ENCODE measurements around the gene ESYT2. TPM values are rescaled to one million over a fixed set of nuclear protein-coding genes. Genes with fewer than 3 reads are reported as not detected.

The ESYT2 gene
- total RNA-seq, 4 donors from 2014 or later = 91.6 to 159 (median 100) TPM

- Histone ChIP-seq H3K27ac (no peak overlapping the region), H3K4me3 (no peak overlapping the region), H3K9me3 (no peaks in the 10 kb centered on the region), H3K27me3 (no peaks in the 10 kb centered on the region), H3K36me3 (no peaks in the 10 kb centered on the region), H3K4me1 (no peaks in the 10 kb centered on the region)
- intact Hi-C loops (cut with DNase I; ENCODE audit: low total_unique reads) = no loop called here
- no peak for TF ChIP-seq POLR2A (IDR thresholded peaks at IDR 0.05)
- TF ChIP-seq, protein P1, sequence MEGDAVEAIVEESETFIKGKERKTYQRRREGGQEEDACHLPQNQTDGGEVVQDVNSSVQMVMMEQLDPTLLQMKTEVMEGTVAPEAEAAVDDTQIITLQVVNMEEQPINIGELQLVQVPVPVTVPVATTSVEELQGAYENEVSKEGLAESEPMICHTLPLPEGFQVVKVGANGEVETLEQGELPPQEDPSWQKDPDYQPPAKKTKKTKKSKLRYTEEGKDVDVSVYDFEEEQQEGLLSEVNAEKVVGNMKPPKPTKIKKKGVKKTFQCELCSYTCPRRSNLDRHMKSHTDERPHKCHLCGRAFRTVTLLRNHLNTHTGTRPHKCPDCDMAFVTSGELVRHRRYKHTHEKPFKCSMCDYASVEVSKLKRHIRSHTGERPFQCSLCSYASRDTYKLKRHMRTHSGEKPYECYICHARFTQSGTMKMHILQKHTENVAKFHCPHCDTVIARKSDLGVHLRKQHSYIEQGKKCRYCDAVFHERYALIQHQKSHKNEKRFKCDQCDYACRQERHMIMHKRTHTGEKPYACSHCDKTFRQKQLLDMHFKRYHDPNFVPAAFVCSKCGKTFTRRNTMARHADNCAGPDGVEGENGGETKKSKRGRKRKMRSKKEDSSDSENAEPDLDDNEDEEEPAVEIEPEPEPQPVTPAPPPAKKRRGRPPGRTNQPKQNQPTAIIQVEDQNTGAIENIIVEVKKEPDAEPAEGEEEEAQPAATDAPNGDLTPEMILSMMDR (IDR thresholded peaks at IDR 0.05) = no peak
- DNase-seq = no peak
Observed at GRCh38 chr7:158726277-158726807, 103.0 kb downstream of the ESYT2 start.

DNA sequence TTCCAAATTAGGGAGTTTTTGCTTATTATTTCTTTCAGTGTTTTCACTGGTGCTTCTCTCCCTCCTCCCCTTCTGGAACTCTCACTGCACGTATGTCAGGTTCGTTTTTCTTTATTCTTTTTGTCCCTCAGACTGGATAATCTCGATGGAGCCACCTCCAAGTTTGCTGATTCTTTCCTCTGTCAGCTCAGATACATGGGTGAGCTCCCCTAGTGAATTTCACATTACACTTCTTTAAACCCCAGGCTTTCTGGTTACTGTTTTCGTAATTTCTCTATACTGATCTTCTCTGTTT is 103.9 kb downstream of the ESYT2 start:
- TF ChIP-seq POLR2A (IDR thresholded peaks at IDR 0.05) = no peak
- TF ChIP-seq, protein P1 (IDR thresholded peaks at IDR 0.05) = no peak
- Histone ChIP-seq H3K4me3 (no peak overlapping the region), H3K27ac (no peak overlapping the region), H3K4me1 (no peaks in the 10 kb centered on the region), H3K9me3 (no peaks in the 10 kb centered on the region), H3K27me3 (no peaks in the 10 kb centered on the region), H3K36me3 (no peaks in the 10 kb centered on the region)
- intact Hi-C loops (cut with DNase I; ENCODE audit: low total_unique reads) = no loop called here
- DNase-seq = no peak

DNA sequence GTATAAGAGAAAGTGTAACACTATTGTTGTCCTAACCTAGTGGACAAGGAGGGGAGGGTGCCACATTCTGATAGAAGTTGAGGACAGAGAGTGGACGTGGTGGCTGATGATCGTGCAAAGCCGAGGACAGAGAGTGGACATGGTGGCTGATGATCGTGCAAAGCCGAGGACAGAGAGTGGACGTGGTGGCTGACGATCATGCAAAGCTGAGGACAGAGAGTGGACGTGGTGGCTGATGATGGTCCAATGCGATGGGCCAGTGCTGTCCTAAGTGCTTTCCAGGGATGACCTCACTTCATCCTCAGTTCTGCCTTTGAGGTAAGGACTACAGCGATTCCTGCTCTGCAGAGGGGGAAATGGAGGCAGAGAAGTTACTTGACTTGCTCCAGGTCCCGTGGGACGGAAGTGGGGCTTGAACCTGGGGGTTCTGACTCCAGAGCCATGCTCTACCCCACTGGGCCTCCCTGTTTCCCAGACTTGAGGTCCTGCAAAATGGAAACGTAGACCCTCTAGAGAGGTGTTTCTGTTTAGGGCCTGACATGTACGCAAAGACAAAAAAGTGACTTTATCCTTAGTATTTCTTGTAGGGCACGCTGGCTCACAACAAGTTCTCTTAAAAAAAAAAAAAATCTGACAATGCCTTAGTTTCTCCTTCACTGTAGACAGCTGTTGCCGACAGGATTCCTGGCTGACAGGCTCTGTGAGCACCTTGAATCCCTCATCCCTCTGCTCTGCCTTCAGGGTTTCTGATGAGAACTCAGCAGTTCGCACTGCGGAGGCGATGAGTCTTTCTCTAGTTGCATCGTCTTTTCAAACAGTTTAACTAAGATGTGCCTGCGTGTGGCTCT is 104.4 kb downstream of the ESYT2 start:
- TF ChIP-seq POLR2A (IDR thresholded peaks at IDR 0.05) = no peak
- TF ChIP-seq, protein P1 (IDR thresholded peaks at IDR 0.05) = no peak
- intact Hi-C loops (cut with DNase I; ENCODE audit: low total_unique reads) = no loop called here
- H3K27ac ChIP-seq = no peak overlapping the region
- no peaks in the 10 kb centered on the region for H3K27me3 ChIP-seq
- DNase-seq = no peak
- H3K4me3 ChIP-seq = no peak overlapping the region
- no peaks in the 10 kb centered on the region for H3K36me3 ChIP-seq
- H3K4me1 ChIP-seq = no peaks in the 10 kb centered on the region
- no peaks in the 10 kb centered on the region for H3K9me3 ChIP-seq

- no peaks in the 10 kb centered on the region for H3K9me3 ChIP-seq
- H3K4me3 ChIP-seq = no peak overlapping the region
- no peaks in the 10 kb centered on the region for H3K4me1 ChIP-seq
- no peak for TF ChIP-seq POLR2A (IDR thresholded peaks at IDR 0.05)
- TF ChIP-seq, protein P1 (IDR thresholded peaks at IDR 0.05) = no peak
- no peak overlapping the region for H3K27ac ChIP-seq
- intact Hi-C loops (cut with DNase I; ENCODE audit: low total_unique reads) = no loop called here
- no peak for DNase-seq
- H3K27me3 ChIP-seq = no peaks in the 10 kb centered on the region
- no peaks in the 10 kb centered on the region for H3K36me3 ChIP-seq
Observed at GRCh38 chr7:158723714-158724385, 105.5 kb downstream of the ESYT2 start.

GRCh38 chr7:158723266-158723665 is 106.0 kb downstream of the ESYT2 start:
- H3K27me3 ChIP-seq = no peaks in the 10 kb centered on the region
- no peak for DNase-seq
- no peak for TF ChIP-seq POLR2A (IDR thresholded peaks at IDR 0.05)
- H3K4me3 ChIP-seq = no peak overlapping the region
- H3K4me1 ChIP-seq = no peaks in the 10 kb centered on the region
- intact Hi-C loops (cut with DNase I; ENCODE audit: low total_unique reads) = no loop called here
- H3K36me3 ChIP-seq = no peaks in the 10 kb centered on the region
- H3K27ac ChIP-seq = no peak overlapping the region
- no peaks in the 10 kb centered on the region for H3K9me3 ChIP-seq

Data from uterus (tissue), 4 donors.